Ureter (tissue), 1 donor: ENCODE results near the gene CNGA1. TPM values are rescaled to one million over a fixed set of nuclear protein-coding genes. Genes with fewer than 3 reads are reported as not detected.

Experiments
- DNase-seq: peaks from one replicate; pipeline ENCODE4 v3.0.0-alpha.2; 2020; ENCODE audit warnings: low spot score
- total RNA-seq: library from RNA; stranded (reverse); gene quantifications from one replicate; pipeline ENCODE4 v1.2.4, GENCODE V29; 2023
- donor health status: DM: yes; HTN: yes; CAD: no.

The CNGA1 gene
- total RNA-seq, 1 donor from 2014 or later: 36.8 TPM

DNA sequence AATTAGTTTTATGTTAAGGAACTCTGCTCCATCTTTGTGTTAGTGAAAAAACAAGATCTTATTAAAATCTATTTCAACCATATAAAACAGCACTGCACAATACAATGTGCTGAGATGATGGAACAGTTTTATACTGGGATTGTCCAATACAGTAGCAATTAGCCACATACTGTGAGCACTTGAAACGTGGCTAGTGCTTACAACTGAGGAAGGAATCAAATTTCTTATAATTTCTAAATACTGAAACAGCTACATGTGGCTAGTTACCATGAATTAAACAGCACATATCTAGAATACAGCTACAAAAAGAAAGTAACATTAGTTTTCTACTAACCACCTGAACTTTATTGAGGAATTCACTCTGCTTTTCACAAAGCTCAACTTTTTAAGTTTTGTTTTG, 116.8 kb downstream of the CNGA1 start:
- no peak for DNase-seq

DNA sequence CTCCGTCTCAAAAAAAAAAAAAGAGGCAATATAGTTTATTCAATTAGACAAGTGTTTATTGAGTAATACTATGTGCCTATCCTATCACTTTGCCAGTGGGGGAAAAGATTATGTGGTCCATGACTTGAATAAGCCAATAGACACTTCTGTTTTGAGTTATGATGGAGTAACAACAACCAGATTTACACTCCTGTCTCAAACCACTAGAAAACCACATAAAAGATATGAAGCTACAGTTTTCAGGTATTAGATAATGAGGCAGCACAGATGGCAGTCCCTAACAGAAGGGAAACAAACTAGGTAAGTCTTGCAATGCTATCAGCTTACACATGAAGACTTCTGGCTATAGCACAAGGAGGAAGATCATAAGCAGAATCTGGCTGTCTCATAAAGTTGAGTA, 124.6 kb downstream of the CNGA1 start:
- DNase-seq: no peak

Other genes starting within 250 kb of the CNGA1 start
- gene CORIN, start 178.6 kb downstream of the CNGA1 start, total RNA-seq: 25.0 TPM
- gene NFXL1, start 102.1 kb downstream of the CNGA1 start, total RNA-seq: 25.2 TPM
- gene NIPAL1, start 91 bp upstream of the CNGA1 start, total RNA-seq: 57.3 TPM
- gene TXK, start 117.6 kb upstream of the CNGA1 start, total RNA-seq: 7.8 TPM